Stomach (tissue), 9 donors: ENCODE results near the gene HNMT. TPM values are rescaled to one million over a fixed set of nuclear protein-coding genes. Genes with fewer than 3 reads are reported as not detected.

Experiments
- DNase-seq, 2 donors: peaks; one replicate each; pipeline versions ENCODE4 v3.0.0 to v3.0.0-alpha.2; 2013 to 2019
- H3K27ac ChIP-seq, 5 donors: fragments of 200-600 bp in 4 of 5; sonication (generic) in 4 of 5; one replicate each; pipeline ENCODE4 v1.5.1; 2013 to 2019; ENCODE audit warnings: mild to moderate bottlenecking in 1 of 5, moderate library complexity in 1 of 5
- H3K27me3 ChIP-seq, 3 donors: fragments of 200-600 bp; sonication (generic); one replicate each; pipeline ENCODE4 v1.5.1; 2017 to 2019; ENCODE audit warnings: mixed run types in 1 of 3
- H3K36me3 ChIP-seq, 4 donors: fragments of 200-600 bp; sonication (generic); 1 replicate in 3 of 4; 2 replicates in 1 of 4; pipeline ENCODE4 v1.5.1; 2016 to 2019
- H3K4me1 ChIP-seq, 4 donors: fragments of 200-600 bp; sonication (generic); one replicate each; pipeline ENCODE4 v1.5.1; 2016 to 2019
- H3K4me3 ChIP-seq, 4 donors: fragments of 200-600 bp; sonication (generic) in 3 of 4; one replicate each; pipeline ENCODE4 v1.5.1; 2016 to 2019; ENCODE audit warnings: mild to moderate bottlenecking in 1 of 4
- H3K9me3 ChIP-seq, 4 donors: fragments of 200-600 bp; sonication (generic); one replicate each; pipeline ENCODE4 v1.5.1; 2016 to 2019
- CTCF ChIP-seq, 7 experiments: fragments of 450-650 bp in 4 of 7; fragments of 200-600 bp in 3 of 7; sonication (generic) in 3 of 7; IDR thresholded peaks; one replicate each; pipeline ENCODE4 v1.5.1; 2016 to 2019; ENCODE audit warnings: antibody characterized with exemption in 7 of 7, control low read depth in 2 of 7, mild to moderate bottlenecking in 1 of 7
- EP300 ChIP-seq: sonication (generic); formaldehyde crosslinking; IDR thresholded peaks from one replicate; pipeline ENCODE4 v1.6.1; 2017; ENCODE audit warnings: antibody characterized with exemption
- POLR2A ChIP-seq, 4 donors: fragments of 450-650 bp; IDR thresholded peaks; one replicate each; pipeline ENCODE4 v1.6.1; 2016; ENCODE audit warnings: antibody characterized with exemption in 4 of 4, control low read depth in 2 of 4, mild to moderate bottlenecking in 1 of 4, moderate library complexity in 1 of 4
- POLR2AphosphoS5 ChIP-seq, 3 donors: sonication (generic); formaldehyde crosslinking; IDR thresholded peaks; one replicate each; pipeline ENCODE4 v1.6.1; 2016; ENCODE audit warnings: antibody characterized with exemption in 3 of 3
- WGBS, 5 donors: extraction: QIAGEN DNeasy Blood & Tissue Kit in 3 of 5; methylation state at CpG; one replicate each; pipeline versions ENCODE4 v1.1.5 to v1.1.7; 2013 to 2018; 5-methylcytosine and 5-hydroxymethylcytosine counted together
- intact Hi-C: fragments of 100-400 bp; cut with DNase I; formaldehyde crosslinking; loops from one replicate; pipeline ENCODE4 v1.15.1; 2023; ENCODE audit warnings: low total_unique reads
- polyA plus RNA-seq, 3 donors: library from polyadenylated mRNA; stranded (reverse); fragments of 200-250 nt; gene quantifications; one replicate each; pipeline ENCODE4 v1.2.3, GENCODE V29; 2013
- total RNA-seq, 5 donors: library from RNA; depleted of rRNA; stranded (reverse); fragments of >200 nt; gene quantifications; one replicate each; pipeline versions ENCODE4 v1.1.0 to v1.2.3, GENCODE V29; 2014 to 2016
- donor health status: healthy with polysubstance abuse.
- donor health status: Bipolar disorder and iron deficiency.
- donor health status: healthy.

The HNMT gene
- total and polyA plus RNA-seq, 8 donors, result 11.2 to 145 (median 44.7) TPM

- peaks cover 4 to 67% (median 48%) of the 10 kb centered on the region in 4 donors for H3K36me3 ChIP-seq
- intact Hi-C loops, result no loop called here
- no peak overlapping the region for H3K27ac ChIP-seq
- H3K27me3 ChIP-seq, result no peaks in the 10 kb centered on the region
- H3K4me1 ChIP-seq, result no peaks in the 10 kb centered on the region
- WGBS, 5 donors, result 92 to 97% (median 95%) methylated on average over 2 of the region's 2 CpGs
- TF ChIP-seq POLR2AphosphoS5 (IDR thresholded peaks at IDR 0.05) (no peak), POLR2A (IDR thresholded peaks at IDR 0.05) (no peak), CTCF (IDR thresholded peaks at IDR 0.05) (no peak), EP300 (no peak)
- DNase-seq, result no peak
- H3K4me3 ChIP-seq, result no peak overlapping the region
- H3K9me3 ChIP-seq, result no peaks in the 10 kb centered on the region
Observed at GRCh38 chr2:138007431-138007830, 43.2 kb downstream of the HNMT start.

- Histone ChIP-seq H3K36me3 (peaks cover 0 to 63% (median 44%) of the 10 kb centered on the region in 4 donors), H3K4me1 (no peaks in the 10 kb centered on the region), H3K27me3 (no peaks in the 10 kb centered on the region), H3K4me3 (no peak overlapping the region), H3K9me3 (no peaks in the 10 kb centered on the region), H3K27ac (no peak overlapping the region)
- no peak for DNase-seq
- intact Hi-C loops, result no loop called here
- TF ChIP-seq POLR2AphosphoS5 (IDR thresholded peaks at IDR 0.05) (no peak), CTCF (IDR thresholded peaks at IDR 0.05) (no peak), EP300 (no peak), POLR2A (IDR thresholded peaks at IDR 0.05) (no peak)
- WGBS, 5 donors, result 88 to 92% (median 90%) methylated on average over 1 of the region's 1 CpG
Observed at GRCh38 chr2:138009622-138010021, 45.3 kb downstream of the HNMT start.

DNA sequence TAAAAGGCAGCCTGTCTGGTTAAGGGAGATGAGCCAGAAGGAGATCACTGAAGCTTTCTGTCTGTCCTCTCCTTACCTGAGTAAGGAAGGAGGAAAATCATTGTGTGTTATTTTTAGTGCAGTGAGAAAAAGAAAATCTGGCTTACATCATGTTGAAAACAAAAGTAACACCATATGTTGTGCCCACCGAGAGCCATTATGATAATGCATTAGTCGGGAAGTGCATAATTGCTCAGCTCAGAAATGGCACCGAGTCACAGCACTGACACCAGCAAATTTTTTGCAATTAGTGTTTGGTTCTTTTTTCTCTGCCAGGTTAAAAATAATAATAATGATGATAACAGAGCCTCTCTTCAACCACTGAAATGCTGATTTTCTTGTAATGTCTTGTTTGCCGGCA, 46.6 kb downstream of the HNMT start:
- TF ChIP-seq POLR2AphosphoS5 (IDR thresholded peaks at IDR 0.05) (no peak), CTCF (IDR thresholded peaks at IDR 0.05) (no peak), POLR2A (IDR thresholded peaks at IDR 0.05) (no peak), EP300 (no peak)
- DNase-seq, result no peak
- H3K4me3 ChIP-seq, result no peak overlapping the region
- intact Hi-C loops, result no loop called here
- H3K4me1 ChIP-seq, result no peaks in the 10 kb centered on the region
- 80 to 90% (median 88%) methylated on average over 4 of the region's 4 CpGs for WGBS, 5 donors
- peaks cover 0 to 52% (median 37%) of the 10 kb centered on the region in 4 donors for H3K36me3 ChIP-seq
- no peaks in the 10 kb centered on the region for H3K27me3 ChIP-seq
- no peaks in the 10 kb centered on the region for H3K9me3 ChIP-seq
- no peak overlapping the region for H3K27ac ChIP-seq

DNA sequence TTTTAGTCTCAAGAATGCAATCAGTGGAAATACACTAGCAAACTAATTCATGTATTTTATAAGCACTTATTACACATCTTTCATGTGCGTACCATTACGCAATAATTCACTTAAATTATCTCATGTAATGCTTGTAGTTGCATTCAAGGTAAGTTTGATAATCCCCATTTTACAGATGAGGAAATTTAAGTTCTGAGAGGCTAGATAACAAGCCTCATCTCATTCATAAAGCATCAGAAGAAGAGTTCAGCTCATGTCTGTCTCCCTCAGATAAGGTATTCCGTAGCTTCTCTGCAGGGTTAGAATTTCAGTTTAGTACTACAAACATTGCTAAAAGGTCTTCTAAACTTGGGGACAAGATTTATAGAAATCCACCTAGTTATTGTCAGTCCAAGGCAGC, 47.8 kb downstream of the HNMT start:
- no peaks in the 10 kb centered on the region for H3K4me1 ChIP-seq
- H3K36me3 ChIP-seq, result peaks cover 0 to 42% (median 28%) of the 10 kb centered on the region in 4 donors
- no peak for DNase-seq
- intact Hi-C loops, result no loop called here
- TF ChIP-seq CTCF (IDR thresholded peaks at IDR 0.05), result no peak
- TF ChIP-seq POLR2A (IDR thresholded peaks at IDR 0.05), result no peak
- no peak for TF ChIP-seq POLR2AphosphoS5 (IDR thresholded peaks at IDR 0.05)
- no peak for TF ChIP-seq EP300
- H3K4me3 ChIP-seq, result no peak overlapping the region
- 95 to 98% (median 97%) methylated on average over 3 of the region's 3 CpGs for WGBS, 5 donors
- H3K27me3 ChIP-seq, result no peaks in the 10 kb centered on the region
- H3K9me3 ChIP-seq, result no peaks in the 10 kb centered on the region
- no peak overlapping the region for H3K27ac ChIP-seq
